Ishikawa (cell line): ENCODE results near the gene LSAMP.

Experiments
- RAD21 ChIP-seq: IDR thresholded peaks from 2 replicates; pipeline ENCODE4 v1.6.1; 2012; ENCODE audit warnings: low read depth
- TAF1 ChIP-seq: IDR thresholded peaks from 2 replicates; pipeline ENCODE4 v1.6.1; 2012; ENCODE audit warnings: low read depth, mild to moderate bottlenecking
- TF ChIP-seq, protein P1 (sequence below): IDR thresholded peaks from 2 replicates; pipeline ENCODE4 v1.6.1; 2012

DNA sequence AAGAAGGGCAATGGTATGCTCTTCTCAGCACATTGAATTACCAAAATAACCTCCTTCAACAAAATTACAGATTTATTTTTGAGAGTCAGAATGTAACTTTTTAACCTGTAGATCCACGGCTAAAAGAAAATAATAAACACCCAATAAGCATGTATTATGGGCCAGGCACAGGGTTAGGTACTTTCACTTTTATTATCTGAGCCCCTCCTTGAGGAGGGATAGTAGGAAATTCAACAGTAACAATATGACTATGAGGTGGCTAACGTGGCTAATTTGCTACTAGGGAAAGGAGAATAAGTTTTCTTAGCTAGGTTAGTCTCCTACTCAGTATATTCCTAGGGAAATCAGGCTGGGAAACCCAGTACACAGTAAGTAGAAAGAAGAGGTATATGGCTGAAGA, 515.1 kb downstream of the LSAMP start:
- TF ChIP-seq TAF1 = no peak
- no peak for TF ChIP-seq RAD21
- TF ChIP-seq, protein P1, sequence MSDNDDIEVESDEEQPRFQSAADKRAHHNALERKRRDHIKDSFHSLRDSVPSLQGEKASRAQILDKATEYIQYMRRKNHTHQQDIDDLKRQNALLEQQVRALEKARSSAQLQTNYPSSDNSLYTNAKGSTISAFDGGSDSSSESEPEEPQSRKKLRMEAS = no peak
